Stimulated activated CD8-positive, alpha-beta memory T cell treated with anti-CD3 and anti-CD28 coated beads, Interleukin-15, amount 100 ng/mL, for 1 hour (primary cell): Measurements from ENCODE around the gene METRNL.

ENCODE experiments used
- DNase-seq: peaks from one replicate; pipeline ENCODE4 v3.0.0-alpha.2; 2020; ENCODE audit warnings: low read depth

METRNL gene

GRCh38 chr17:83080858-83081683 lies 1.7 kb downstream of the METRNL start:
- DNase-seq = no peak

DNA sequence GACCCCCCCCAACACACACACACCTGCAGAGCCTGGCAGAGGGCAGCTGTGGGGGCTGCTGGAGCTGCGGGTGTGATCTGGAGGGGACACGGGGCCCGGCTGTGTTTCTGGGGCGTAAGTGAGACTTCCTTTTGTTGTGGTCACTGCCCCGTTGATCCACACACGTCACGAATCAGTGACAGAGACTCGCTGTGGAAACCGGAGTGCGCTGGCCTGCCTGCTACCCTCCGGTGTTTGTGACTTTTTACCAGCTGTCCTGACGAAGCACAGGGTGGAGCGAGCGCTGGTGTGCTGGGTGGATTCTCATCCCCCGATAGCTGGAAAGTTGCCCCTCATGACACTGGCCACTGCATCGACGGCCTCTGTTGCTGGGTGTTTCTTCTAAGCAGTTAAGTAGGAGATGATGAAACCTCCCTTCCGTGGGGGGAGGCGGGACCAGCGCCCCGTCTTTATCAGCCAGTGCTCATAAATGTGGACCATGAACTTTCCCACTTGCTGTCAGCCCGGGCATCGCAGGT lies 2.3 kb downstream of the METRNL start:
- no peak for DNase-seq

DNA sequence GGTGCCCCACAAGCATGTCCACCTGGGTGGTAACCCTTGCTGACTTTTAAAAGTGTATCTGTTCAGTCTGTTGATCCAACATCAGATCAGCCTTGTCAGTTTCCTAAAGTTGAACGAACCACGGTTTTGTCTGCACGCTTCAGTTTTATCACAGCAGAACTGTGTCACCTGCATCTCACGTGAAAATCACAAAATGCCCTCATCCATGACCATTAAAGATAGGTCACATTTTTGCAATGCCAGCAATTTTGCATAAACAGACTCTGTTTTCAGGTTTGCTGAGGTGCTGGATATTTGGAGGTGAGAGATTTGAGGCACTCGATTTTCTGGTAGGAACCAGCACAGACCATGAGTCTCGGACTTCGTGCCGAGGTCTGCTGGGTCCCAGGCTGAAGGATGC lies 3.0 kb downstream of the METRNL start:
- no peak for DNase-seq

- no peak for DNase-seq
Observed at GRCh38 chr17:83082909-83083367, 3.5 kb downstream of the METRNL start.

DNA sequence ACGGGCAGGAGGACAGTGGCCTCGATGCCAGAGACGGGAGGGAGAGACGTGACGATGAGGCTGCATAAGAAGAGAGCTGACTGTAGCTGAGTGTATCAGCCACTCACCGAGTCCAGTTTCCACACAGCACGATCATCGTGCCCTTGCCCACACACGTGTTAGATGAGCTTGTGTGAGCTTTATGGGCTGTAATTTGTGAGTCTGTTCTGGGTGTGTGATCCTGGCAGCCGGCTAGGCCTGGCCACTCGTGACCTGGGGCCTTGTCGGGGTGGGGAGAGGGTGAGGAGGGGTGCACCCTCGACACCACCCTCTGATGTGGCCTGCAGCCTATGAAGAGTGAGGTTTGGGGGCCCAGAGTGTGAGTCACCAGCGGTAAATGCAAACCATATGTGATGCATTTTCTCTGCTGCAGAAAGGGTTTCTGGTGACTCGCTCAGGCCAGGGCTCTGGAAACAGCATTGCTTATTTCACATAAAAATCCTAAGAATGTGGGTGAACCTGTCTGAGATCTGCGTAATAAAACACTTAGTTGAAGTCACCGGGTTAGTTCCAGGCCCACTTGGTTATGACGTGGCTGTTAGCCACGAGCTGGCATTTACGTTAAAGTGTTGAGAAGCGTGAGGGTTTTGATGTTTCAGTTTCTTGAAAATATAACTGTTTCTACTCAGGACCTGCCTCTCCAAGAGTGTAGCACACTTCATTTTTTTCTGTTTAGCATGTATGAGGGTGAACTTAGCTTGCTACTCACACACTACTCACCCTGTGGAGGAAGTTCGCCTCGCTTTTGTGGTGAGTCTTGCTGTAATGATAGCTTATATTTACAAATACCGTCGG lies 4.2 kb downstream of the METRNL start:
- peak; percentile 34 for DNase-seq

DNA sequence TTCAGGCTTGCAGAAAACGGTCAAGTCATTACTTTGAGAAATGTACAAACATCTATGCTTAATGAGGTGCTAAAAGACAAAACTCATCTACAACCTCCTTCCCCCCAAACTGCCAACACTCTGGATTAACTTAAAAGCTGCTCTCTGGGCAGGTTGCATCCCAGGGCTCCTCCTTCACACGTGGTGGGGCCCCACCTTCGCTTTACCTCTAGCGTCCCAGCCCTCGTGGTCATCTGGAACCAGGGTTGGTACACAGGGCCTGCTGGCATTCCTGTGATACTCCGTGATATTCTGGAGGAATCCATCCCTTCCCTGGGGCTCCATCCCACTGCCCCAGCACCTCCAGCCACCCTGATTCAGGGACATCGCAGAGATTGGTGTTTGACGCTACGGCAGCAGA lies 4.8 kb downstream of the METRNL start:
- DNase-seq = no peak

DNA sequence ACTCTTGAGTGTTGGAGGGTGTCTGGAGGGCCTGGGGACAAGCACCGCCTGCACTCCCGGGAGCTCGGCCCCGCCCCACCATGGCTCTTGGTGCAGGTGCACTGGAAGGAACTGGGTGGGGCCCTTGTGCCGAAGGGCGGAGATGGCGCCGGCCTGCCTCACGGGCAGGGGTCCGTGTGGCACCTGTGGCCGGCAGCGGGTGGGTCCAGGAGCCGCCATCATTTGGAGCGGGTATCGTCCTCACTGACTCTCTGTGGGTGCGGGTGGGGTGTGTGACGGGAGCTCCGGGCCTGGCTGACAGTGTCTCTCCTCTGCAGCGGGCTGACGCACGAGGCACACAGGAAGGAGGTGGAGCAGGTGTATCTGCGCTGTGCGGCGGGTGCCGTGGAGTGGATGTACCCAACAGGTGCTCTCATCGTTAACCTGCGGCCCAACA lies 5.2 kb downstream of the METRNL start:
- DNase-seq = no peak

DNA sequence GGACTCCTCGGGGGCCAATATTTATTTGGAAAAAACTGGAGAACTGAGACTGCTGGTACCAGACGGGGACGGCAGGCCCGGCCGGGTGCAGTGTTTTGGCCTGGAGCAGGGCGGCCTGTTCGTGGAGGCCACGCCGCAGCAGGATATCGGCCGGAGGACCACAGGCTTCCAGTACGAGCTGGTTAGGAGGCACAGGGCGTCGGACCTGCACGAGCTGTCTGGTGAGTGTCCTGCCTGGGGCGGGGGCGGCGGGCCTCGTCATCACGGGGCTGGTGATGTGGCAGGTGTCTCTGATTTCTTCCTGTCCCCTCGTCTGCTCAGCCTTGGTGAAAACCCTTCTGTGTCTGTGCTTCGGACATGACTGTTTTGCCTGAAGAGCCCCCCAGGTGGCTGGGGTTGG lies 5.7 kb downstream of the METRNL start:
- no peak for DNase-seq

DNA sequence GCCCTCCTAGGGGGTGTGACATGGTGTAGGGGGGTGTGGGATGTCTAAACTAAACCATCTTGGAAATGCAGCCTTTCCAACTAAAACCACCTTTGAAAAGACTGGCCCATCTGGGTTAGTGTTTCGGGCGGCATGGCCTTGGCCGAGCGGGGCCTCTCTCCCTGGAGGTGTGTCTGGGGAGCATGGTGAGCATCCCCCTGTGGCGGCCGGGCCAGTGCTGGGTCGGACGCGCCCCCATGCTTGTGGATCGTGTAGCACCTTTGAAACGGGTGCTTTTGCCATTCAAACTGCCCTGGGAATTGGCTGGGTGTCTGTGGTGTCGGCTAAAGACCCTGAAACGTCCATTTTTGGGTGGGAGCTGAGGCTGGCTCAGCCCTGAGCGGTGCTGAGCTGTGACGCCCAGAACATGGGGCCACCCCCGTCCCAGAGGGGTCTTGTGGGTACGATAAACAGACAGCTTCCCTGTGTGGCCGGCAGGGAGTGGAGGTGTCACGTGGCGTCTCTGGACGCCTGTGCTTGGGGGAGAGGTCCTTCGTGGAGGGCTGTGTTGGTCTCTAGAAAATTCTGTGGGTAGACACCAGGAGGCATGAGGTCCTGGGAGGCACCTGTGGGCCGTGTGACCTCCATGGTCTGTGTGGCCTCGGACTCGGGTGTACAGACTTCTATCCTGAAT lies 6.3 kb downstream of the METRNL start:
- DNase-seq = no peak

DNA sequence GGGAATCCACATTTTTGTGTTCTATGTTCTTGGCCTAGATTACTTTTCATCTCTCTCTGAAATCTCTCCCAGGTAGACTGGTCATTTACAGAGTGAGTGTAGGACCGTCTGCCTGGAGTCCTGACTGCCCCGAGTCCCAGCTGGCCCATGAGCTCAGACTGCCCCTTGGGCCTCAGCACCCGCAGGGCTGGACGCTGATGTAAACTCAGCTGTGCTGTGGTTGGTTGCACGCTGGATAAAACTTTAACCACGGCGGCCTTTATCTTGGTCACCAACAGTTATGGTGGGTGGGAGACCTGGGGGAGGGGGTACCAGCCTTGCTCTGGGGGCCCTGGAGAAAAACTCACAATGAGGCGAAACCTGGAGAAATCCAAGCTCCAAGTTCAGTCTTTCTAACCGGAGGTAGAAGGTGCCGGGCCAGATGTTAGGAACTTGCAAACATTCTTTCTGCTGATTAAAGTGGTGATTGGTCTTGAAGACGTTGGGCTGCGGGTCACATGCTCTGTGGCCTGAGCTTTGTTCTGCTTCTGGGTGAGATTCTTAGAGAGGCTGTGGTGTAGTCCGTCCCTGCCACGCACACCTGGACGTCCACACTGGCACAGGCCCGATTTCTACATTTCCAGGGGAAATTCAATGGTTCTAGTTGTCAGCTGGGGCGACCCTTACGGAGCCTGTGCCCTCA lies 6.9 kb downstream of the METRNL start:
- DNase-seq = no peak

GRCh38 chr17:83086907-83087787 lies 7.7 kb downstream of the METRNL start:
- no peak for DNase-seq

- no peak for DNase-seq
Observed at GRCh38 chr17:83087788-83088360, 8.5 kb downstream of the METRNL start.

DNA sequence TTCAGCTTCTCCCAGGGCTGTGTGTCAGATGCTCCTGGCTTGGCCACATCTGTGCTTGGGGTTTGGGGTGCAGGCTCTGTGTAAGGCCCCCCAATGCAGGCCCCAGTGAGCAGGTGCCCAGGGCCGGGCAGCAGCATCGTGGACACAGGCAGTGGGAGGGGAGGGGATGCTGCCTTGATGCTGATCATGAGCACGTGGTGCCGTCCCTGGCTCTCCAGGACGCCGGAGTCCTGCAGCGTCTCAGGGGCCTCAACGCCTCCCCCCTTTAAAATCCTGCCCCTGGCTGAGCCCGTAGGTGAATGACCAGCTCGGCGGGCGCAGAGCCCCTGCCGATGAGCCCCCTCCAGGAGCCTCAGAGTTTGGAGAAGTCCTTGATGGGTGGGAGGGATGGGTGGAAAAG lies 9.0 kb downstream of the METRNL start:
- DNase-seq = no peak

- no peak for DNase-seq
Observed at GRCh38 chr17:83088909-83089308, 9.5 kb downstream of the METRNL start.

- no peak for DNase-seq
Observed at GRCh38 chr17:83089328-83090132, 10.1 kb downstream of the METRNL start.

GRCh38 chr17:83090444-83091256 lies 11.2 kb downstream of the METRNL start:
- no peak for DNase-seq

DNA sequence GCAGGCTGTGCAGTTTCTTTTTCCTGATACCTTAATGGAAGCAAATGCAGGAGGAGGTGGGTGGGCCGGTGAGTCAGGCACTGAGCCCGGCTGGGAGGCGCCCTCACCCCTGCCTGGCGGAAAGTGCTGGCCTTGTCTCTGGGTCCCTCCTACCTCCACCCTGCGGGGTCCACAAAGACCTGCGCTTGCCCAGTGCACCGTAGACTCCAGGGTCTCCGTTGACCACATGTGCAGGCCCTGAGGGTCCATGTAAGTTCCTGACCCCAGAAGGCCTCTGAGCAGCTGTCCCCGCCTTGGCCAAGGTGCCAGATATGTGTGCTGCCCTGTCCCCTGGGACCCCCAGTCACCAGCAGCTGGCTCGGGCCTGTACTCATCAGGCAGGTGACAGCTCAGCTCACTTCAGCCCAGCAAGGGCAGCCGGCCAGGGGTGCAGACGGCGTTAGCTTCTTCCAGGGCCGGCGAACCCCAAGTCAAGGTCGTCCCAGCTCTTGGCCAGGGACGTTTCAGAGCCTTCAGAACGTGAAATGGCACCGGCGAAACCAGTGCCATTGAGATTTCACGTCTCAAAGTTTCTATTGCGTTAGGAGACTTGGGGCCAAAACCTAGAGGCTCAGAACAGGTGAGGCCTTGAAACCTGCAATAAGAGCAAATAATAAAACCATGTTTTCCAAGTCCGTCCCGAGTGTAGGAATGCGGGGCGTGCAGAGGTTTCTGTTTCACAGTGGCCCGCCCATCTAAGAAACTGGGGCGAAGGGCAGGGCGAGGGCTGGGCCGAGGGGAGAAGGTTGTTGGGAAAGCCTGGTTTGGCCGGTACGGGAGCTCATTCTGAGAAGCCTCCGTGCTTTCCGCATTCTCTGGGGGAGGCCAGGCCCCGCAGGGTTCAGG lies 12.1 kb downstream of the METRNL start:
- no peak for DNase-seq

DNA sequence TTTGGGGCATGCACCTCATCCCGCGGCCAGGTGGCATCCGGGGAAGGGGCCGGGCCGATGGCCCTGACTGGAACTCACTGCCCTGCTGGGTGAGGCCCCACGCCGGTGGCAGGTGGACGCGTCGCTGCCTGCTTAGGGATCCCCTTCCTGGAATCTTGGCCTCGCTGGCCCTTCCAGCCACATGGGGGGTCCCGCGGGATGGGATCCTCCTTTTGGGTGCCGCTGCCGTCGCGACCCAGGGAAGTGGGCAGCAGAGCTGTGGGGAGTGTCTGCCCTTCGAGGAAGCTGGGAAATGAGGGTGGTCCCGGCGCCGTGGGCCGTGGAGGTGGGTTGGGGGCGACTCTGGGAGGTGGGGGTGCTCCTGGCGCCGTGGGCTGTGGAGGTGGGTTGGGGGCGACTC lies 12.8 kb downstream of the METRNL start:
- no peak for DNase-seq
